Astrocyte of the hippocampus (primary cell): ENCODE data around the gene RAD23A.
"Not testable (repeated sequence)": the region's sequence is repeated elsewhere in the genome, so short reads cannot be mapped to it uniquely, and the experiment has no call there.

Experiments
- DNase-seq: peaks from one replicate; pipeline ENCODE4 v3.0.0; 2011; ENCODE audit warnings: low read depth, low spot score

Gene RAD23A

DNA sequence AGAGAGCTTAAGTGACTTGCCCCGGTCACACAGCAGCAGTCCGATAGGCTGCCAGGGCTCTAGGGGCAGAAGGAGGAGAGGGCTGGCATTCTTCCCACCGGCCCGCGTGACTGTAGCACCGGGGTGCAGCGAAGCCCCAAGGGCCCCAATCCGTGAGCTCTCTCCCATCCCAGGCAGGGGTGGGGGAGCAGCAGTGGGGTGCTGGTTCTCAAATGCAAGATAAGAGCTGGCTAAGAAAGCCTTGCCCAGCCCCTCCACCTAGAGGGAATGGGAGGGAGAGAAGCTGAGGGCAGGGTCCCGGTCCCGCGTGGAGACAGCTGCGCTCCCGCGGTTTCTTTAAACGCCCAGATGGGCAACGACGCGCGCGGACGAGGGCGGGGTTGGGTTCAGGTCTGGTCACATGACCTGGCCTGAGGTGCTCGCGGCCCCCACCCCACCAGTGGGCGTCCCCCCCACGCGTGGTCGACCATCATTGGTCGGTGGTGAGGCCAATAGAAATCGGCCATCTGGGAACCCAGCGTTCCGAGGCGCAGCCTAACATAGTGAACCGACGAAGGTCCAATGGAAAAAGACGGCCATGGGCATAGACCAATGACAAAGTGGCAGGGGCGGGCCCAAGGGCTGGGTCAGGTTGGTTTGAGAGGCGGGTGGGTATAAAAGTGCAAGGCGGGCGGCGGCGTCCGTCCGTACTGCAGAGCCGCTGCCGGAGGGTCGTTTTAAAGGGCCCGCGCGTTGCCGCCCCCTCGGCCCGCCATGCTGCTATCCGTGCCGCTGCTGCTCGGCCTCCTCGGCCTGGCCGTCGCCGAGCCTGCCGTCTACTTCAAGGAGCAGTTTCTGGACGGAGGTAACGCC, 7.5 kb upstream of the RAD23A start, which contains the start of gene CALR:
Gene CALR, plus strand, starts transcription at position 683 of the 852 bp plus-strand sequence. Its CDS starts 71 bp downstream, at position 754.
- DNase-seq = peak; percentile 100

DNA sequence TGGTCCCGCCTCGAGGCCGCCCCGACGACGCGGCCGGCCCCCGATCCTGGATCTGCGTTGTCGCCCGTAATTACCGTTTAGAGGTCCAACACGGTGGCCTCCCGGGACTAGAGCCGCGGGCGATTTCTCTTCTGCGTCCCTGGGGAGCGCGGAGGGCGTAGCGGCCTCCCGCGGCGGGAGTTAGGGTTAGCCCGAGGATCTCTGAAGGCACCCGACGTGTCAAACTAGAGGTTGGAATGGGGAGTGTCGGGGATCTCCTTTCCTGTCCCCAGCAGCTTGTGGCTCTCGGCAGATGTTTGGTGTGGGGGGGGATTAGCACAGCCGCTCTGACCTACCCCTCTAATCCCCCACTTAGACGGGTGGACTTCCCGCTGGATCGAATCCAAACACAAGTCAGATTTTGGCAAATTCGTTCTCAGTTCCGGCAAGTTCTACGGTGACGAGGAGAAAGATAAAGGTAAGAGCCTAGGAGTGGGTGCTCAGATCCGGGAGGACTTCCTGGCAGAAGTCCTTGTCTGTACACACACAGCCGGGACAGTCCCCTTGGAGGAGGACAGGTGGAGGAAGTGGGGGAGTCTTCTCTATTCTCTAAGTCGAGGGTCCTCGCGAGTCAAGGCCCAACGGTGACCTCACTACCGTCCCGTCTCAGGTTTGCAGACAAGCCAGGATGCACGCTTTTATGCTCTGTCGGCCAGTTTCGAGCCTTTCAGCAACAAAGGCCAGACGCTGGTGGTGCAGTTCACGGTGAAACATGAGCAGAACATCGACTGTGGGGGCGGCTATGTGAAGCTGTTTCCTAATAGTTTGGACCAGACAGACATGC, 6.7 kb upstream of the RAD23A start:
- DNase-seq = peak; percentile 50

DNA sequence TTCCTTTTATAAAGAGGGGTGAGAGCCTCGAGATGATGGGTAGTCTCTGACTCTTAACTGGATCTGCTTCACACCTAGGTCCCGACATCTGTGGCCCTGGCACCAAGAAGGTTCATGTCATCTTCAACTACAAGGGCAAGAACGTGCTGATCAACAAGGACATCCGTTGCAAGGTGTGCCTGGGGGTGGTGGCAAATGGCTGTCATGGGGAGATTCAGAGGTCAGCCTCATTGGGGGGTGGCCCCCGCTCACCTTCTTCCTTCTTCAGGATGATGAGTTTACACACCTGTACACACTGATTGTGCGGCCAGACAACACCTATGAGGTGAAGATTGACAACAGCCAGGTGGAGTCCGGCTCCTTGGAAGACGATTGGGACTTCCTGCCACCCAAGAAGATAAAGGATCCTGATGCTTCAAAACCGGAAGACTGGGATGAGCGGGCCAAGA, 5.7 kb upstream of the RAD23A start:
- no peak for DNase-seq

DNA sequence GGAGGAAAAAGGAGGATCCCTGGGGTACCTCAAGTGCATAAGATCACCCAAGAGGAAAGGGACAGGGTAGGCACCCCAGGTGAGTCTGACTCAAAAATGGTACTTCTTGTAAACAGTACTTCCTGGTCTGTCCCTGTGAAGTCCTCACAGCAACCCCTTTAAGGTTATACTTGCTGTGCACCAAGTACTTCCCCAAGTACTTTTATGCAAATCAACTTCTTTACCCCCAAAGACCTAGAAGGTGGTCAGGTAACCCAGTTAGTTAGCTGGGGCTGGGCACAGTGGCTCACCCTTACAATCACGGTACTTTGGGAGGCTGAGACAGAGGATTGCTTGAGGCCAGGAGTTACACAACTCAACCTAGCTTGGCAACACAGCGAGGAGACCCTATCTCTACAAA, 4.8 kb upstream of the RAD23A start:
- no peak for DNase-seq

DNA sequence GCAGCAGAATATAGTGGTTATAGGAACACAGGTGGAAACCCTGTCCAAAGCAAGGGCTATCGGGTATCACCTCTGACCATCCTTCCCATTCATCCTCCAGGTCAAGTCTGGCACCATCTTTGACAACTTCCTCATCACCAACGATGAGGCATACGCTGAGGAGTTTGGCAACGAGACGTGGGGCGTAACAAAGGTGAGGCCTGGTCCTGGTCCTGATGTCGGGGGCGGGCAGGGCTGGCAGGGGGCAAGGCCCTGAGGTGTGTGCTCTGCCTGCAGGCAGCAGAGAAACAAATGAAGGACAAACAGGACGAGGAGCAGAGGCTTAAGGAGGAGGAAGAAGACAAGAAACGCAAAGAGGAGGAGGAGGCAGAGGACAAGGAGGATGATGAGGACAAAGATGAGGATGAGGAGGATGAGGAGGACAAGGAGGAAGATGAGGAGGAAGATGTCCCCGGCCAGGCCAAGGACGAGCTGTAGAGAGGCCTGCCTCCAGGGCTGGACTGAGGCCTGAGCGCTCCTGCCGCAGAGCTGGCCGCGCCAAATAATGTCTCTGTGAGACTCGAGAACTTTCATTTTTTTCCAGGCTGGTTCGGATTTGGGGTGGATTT, 2.1 kb upstream of the RAD23A start:
- no peak for DNase-seq

DNA sequence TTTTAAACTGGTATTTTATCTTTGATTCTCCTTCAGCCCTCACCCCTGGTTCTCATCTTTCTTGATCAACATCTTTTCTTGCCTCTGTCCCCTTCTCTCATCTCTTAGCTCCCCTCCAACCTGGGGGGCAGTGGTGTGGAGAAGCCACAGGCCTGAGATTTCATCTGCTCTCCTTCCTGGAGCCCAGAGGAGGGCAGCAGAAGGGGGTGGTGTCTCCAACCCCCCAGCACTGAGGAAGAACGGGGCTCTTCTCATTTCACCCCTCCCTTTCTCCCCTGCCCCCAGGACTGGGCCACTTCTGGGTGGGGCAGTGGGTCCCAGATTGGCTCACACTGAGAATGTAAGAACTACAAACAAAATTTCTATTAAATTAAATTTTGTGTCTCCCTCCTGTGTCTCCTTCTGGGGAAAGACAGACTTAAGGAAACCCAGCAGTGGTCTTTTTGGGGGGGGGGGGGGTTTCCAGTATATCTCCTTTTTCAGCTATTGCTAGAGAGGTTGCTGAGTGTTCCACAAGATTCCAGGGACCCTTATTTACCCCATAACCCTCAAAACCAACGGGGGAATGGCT, 1.5 kb upstream of the RAD23A start:
- no peak for DNase-seq

DNA sequence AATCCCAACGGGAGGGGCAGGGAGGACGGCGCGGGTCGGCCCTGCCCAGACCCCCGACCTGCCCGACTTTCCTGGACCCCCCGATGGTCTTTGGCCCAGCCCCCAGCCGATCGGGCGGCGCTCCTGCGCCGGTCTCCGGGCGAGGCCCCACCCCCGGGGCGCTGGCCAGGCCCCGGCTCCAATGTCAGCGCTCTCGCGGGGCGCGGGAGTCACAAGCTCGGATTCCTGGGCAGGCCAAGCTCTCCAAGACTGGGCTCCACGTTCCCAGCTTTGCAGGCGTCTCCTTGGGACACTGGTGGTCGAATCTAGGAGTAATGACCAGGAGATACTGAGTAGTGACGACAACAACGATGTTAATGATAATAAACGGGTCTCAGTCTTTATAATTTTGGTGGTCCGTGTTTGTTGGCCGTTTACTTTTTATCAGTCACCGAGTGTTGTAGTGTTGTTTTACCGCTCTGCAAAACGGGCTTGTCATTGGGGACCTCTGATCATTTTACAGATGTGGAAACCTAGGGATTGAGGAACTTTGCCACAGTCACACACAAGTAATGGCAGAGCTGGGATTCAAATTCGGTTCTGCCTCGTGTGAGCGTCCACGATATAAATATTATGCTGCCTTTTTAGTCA, 545 bp downstream of the RAD23A start:
- peak; percentile 94 for DNase-seq

DNA sequence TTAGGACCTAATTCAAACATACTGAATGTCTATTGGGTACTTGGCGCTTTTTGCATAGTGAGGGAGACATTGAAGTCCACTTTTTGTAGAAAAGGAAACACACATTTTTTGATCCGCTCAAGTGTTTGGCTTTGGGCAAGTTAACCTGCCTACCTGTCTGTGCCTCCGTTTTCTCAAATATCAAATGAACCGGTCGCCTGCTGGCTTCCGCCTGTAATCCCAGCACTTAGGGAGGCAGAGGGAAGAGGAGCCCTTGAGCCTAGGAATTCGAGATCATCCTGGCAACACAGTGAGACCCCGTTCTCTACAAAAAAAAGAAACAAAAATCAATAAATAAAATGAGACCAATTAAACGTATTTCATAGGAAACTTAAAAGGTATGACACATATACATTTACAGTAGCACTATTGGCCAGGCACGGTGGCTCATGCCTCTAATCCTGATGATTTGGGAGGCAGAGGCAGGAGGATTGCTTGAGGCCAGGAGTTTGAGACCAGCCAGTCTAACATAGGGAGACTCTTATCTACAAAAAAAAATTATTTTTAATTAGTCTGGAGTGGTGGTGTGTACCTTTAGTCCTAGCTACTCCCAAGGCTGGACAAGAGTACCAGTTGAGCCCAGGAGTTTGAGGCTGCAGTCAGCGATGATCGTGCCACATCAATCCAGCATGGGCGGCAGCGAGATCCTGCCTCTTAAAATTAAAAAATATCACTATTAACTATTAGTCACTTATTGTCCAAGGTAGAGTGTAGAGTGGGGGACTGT, 1.3 kb downstream of the RAD23A start:
- no peak for DNase-seq

DNA sequence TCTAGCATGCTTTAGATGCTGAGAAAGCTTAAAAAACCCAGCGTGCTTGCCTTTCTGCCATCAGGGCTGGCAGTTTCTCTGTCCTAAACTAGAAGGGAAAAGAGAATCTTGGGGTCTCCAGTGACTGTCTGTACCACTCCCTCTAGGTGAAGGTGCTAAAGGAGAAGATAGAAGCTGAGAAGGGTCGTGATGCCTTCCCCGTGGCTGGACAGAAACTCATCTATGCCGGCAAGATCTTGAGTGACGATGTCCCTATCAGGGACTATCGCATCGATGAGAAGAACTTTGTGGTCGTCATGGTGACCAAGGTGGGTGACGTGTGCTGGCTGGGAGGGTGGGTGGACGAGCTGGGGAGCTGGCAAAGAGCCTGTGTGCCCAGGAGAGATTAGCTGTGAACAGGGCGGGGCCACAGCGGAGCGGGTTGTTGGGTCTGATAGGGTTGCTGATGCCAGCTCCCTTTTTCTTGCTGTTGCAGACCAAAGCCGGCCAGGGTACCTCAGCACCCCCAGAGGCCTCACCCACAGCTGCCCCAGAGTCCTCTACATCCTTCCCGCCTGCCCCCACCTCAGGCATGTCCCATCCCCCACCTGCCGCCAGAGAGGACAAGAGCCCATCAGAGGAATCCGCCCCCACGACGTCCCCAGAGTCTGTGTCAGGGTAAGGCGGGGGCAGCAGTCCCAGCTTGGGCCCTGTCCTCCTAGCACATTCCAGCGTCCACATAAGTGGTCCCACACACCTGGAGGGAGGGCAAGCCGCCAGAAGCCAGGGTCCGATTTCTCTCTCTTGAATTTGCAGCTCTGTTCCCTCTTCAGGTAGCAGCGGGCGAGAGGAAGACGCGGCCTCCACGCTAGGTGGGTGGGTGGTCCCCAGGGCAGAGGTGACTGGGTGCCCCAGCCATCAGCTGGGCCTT, 2.3 kb downstream of the RAD23A start:
- no peak for DNase-seq

DNA sequence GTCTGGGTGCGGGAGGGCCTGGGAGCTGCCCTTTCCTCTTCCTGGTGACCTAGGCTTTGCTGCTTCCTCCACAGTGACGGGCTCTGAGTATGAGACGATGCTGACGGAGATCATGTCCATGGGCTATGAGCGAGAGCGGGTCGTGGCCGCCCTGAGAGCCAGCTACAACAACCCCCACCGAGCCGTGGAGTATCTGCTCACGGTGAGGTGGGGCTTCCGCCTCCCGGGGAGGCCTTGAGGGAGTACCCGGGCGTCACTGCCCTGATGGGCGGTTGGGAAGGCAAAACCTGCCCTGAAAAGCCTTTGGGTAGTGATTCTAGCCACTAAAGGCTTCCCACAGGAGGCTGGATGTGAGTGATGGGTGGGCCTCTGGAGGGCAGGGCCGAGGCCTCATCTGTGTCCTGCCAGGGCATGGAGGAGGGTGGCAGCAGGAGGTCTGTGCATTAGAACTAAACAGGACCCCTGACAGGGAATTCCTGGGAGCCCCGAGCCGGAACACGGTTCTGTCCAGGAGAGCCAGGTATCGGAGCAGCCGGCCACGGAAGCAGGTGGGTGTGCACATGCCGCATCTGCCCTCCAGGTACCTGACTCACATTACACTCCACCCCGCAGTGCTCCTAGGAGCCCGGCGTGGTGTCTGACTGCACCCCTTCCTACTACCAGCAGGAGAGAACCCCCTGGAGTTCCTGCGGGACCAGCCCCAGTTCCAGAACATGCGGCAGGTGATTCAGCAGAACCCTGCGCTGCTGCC, 3.1 kb downstream of the RAD23A start:
- no peak for DNase-seq

DNA sequence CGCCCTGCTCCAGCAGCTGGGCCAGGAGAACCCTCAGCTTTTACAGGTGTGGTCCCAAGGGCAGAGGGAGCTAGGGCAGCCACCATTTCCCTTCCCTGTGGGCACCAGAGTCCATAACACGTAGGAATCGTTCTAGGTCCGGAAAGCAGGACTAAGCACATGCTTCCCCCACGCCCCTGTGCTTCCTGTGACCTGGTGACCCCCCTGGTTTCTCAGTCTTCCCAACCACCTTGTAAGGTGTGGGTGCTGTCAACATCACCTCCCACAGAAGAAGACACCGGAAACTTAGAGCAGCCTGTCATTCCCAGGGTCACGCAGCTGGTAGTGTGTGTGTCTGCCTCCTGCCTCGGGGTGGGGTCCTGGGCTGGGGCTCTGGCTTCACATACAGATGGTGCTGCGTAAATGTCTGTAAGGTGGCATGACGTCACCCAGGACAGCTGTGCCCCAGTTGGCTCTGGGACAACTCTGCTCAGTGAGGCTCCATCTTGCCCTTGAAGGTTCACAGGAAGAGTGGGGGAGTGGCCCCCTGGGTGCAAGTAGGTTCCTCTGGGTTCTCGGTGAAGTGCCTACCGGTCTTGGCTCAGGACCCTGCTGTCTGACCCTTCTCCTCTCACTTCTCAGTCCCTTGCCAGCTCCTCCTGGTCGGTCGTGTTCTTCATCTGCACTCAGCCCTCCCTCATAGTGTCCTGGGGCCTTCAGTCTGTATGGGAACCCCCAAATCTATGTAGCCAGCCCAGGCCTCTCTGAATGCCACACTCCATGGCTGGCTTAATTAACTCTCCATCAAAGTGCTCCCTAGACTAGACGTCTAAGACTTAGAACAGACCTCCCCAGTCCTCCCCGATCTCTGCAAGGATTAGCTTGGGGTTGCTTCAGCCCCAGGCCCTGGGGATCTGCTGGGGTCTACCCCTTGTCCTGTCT, 4.0 kb downstream of the RAD23A start:
- no peak for DNase-seq

DNA sequence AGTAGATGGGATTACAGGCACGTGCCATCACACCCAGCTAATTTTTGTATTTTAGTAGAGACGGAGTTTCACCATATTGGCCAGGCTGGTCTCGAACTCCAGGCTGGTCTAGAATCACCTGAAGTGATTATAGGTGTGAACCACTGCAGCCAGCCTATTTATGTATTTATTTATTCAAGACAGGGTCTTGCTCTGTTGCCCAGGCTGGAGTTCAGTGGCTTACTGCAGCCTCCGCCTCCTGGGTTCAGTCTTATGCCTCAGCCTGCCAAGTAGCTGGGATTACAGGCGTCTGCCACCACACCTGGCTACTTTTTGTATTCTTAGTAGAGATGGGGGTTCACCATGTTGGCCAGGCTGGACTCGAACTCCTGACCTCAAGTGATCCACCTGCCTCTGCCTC, 6.4 kb downstream of the RAD23A start:
- DNase-seq = not testable (repeated sequence)

DNA sequence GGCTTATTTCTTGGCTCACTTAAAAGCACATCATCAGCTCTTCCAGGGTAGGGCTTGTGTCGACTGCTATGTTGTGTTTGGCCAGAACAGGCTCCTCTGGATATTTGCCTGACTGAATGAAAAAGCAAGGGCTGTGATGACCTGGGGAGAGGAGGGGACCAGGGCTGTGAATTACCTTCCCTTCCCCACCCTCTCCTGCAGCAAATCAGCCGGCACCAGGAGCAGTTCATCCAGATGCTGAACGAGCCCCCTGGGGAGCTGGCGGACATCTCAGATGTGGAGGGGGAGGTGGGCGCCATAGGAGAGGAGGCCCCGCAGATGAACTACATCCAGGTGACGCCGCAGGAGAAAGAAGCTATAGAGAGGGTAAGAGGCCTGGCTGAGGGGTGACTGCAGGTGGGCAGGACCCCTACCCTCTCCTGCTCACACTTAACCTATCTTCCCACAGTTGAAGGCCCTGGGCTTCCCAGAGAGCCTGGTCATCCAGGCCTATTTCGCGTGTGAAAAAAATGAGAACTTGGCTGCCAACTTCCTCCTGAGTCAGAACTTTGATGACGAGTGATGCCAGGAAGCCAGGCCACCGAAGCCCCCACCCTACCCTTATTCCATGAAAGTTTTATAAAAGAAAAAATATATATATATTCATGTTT, 7.0 kb downstream of the RAD23A start:
- DNase-seq = peak; percentile 92

DNA sequence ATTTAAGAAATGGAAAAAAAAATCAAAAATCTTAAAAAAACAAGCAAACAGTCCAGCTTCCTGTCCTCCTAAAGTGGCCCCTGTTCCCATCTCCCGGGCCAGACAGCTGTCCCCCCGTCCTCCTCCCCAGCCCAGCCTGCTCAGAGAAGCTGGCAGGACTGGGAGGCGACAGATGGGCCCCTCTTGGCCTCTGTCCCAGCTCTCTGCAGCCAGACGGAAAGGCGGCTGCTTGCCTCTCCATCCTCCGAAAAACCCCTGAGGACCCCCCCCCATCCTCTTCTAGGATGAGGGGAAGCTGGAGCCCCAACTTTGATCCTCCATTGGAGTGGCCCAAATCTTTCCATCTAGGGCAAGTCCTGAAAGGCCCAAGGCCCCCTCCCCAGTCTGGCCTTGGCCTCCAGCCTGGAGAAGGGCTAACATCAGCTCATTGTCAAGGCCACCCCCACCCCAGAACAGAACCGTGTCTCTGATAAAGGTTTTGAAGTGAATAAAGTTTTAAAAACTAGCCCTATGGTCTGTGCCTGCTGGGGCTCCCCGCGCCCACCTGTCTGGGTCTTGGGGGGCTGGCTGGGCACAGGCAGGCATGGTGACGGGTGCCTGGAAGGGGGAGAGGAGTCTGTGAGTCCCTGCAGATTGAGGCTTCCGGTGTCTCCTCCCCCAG, 7.6 kb downstream of the RAD23A start:
- peak; percentile 78 for DNase-seq

DNA sequence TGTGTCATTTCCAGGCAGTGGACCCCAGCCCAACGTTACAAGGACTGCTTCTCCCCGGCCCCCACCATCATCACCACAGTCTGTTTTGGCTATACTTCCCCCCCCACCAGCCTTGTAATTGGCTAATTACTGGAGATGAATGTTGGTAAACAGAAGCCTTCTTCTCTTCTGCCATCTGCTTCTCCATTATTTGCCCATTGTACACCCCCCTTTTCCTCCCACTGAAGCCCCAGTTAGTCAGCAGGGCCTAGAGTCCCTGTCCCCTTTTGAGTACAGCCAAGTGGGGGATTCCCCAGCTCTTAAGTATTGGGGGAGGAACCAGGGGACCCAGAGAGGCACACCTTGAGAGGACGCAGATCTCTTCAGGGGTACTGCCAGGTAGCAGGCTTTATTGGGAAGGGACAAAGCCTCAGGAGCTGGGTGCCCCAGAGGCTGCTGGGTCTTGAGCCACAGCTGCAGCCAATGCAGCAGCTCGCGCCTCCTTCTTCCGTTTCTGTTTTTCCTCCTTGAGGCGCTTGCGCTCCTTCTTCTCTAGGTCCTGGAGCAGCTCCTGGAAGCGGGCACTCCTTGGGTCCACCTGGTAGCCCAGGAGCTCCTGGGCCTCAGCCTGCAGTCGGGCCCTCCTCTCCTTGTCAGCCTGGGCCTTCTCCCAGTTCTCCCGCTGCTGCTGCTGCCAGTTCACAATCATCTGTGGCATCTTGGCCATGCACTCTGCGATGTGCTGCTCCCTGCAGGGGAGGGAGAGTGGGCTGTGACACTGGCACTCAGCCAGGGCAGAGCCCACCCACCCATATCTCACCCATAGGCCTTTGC, 8.3 kb downstream of the RAD23A start:
- peak; percentile 32 for DNase-seq

DNA sequence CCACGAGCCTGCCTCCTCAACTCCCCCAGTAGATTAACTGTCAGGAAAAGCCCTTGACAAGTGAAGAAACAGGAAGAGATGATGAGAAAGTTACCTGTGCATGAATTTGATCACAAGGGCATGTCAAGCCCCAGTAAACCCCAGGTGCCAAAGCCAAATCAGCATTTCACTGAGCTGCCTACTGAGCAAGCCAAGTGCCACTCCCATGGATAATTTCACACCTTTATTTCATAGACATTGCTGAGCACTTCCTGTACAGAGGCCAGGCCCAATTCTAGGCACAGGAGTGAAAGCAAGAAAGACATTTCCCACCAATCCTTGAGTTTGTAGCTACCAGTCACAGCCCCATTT, 8.9 kb downstream of the RAD23A start:
- no peak for DNase-seq
